ENCODE measurements around the gene TNNT1. TPM values are rescaled to one million over a fixed set of nuclear protein-coding genes. Genes with fewer than 3 reads are reported as not detected.

Gene TNNT1
- total and polyA plus RNA-seq, 2 experiments from 2014 or later = 11.5 to 32.1 TPM

GRCh38 chr19:55146705-55147273 is 2.2 kb downstream of the TNNT1 start:
- H3K4me3 ChIP-seq = no peak overlapping the region
- TF ChIP-seq EZH2 (IDR thresholded peaks at IDR 0.05; ENCODE audit: borderline replicate concordance) = no peak
- TF ChIP-seq CTCF (IDR thresholded peaks at IDR 0.05; ENCODE audit: poor library complexity) = no peak
- no peak for TF ChIP-seq EZH2phosphoT487 (IDR thresholded peaks at IDR 0.05; ENCODE audit: low read depth, severe bottlenecking, unreplicated experiment)

GRCh38 chr19:55146078-55146704 is 2.8 kb downstream of the TNNT1 start:
- Histone ChIP-seq H4K20me1 (ENCODE audit: insufficient read depth, poor library complexity, severe bottlenecking) (no peaks in the 10 kb centered on the region), H3K9me3 (ENCODE audit: low read depth) (no peaks in the 10 kb centered on the region), H3K4me3 (no peak overlapping the region), H3K79me2 (no peaks in the 10 kb centered on the region), H3K27ac (no peak overlapping the region), H3K4me1 (ENCODE audit: insufficient read depth) (no peaks in the 10 kb centered on the region), H3K9me2 (replicated peaks; ENCODE audit: insufficient read depth) (no peaks in the 10 kb centered on the region), H3K27me3 (peaks cover 65% of the 10 kb centered on the region), H3K36me3 (replicated peaks; ENCODE audit: insufficient read depth, low read depth) (no peaks in the 10 kb centered on the region), H3K4me2 (peak overlapping the region; percentile 73), H2AFZ (no peak overlapping the region)
- 12% methylated on average over 6 of the region's 41 CpGs for WGBS (ENCODE audit: low lambda C conversion rate, missing lambda C conversion rate)
- DNase-seq (ENCODE audit: low spot score) = no peak
- no peak for TF ChIP-seq EZH2 (IDR thresholded peaks at IDR 0.05; ENCODE audit: borderline replicate concordance)
- TF ChIP-seq EZH2phosphoT487 (IDR thresholded peaks at IDR 0.05; ENCODE audit: low read depth, severe bottlenecking, unreplicated experiment) = peak; percentile 48
- TF ChIP-seq CTCF (IDR thresholded peaks at IDR 0.05; ENCODE audit: poor library complexity) = peak; percentile 57

More at GRCh38 chr19:55146705-55147273, 2.2 kb downstream of the TNNT1 start:
- H3K4me2 ChIP-seq = peak overlapping the region; percentile 73
- no peaks in the 10 kb centered on the region for H3K9me3 ChIP-seq (ENCODE audit: low read depth)
- no peaks in the 10 kb centered on the region for H3K4me1 ChIP-seq (ENCODE audit: insufficient read depth)
- DNase-seq (ENCODE audit: low spot score) = peak; percentile 44
- H2AFZ ChIP-seq = no peak overlapping the region
- H3K27ac ChIP-seq = no peak overlapping the region
- no peaks in the 10 kb centered on the region for H3K36me3 ChIP-seq (replicated peaks; ENCODE audit: insufficient read depth, low read depth)
- no peaks in the 10 kb centered on the region for H4K20me1 ChIP-seq (ENCODE audit: insufficient read depth, poor library complexity, severe bottlenecking)
- H3K79me2 ChIP-seq = no peaks in the 10 kb centered on the region
- no peaks in the 10 kb centered on the region for H3K9me2 ChIP-seq (replicated peaks; ENCODE audit: insufficient read depth)
- H3K27me3 ChIP-seq = peaks cover 62% of the 10 kb centered on the region
- WGBS (ENCODE audit: low lambda C conversion rate, missing lambda C conversion rate) = 4% methylated on average over 8 of the region's 27 CpGs

- DNase-seq (ENCODE audit: low spot score) = no peak
- 54% methylated on average over 2 of the region's 3 CpGs for WGBS (ENCODE audit: low lambda C conversion rate, missing lambda C conversion rate)
- H3K36me3 ChIP-seq (replicated peaks; ENCODE audit: insufficient read depth, low read depth) = no peaks in the 10 kb centered on the region
- H2AFZ ChIP-seq = no peak overlapping the region
- no peak overlapping the region for H3K27ac ChIP-seq
- no peaks in the 10 kb centered on the region for H3K79me2 ChIP-seq
- no peaks in the 10 kb centered on the region for H3K9me2 ChIP-seq (replicated peaks; ENCODE audit: insufficient read depth)
- no peaks in the 10 kb centered on the region for H4K20me1 ChIP-seq (ENCODE audit: insufficient read depth, poor library complexity, severe bottlenecking)
- no peak overlapping the region for H3K4me3 ChIP-seq
- H3K4me2 ChIP-seq = no peak overlapping the region
- H3K27me3 ChIP-seq = peaks cover 62% of the 10 kb centered on the region
- TF ChIP-seq CTCF (IDR thresholded peaks at IDR 0.05; ENCODE audit: poor library complexity) = no peak
- TF ChIP-seq EZH2 (IDR thresholded peaks at IDR 0.05; ENCODE audit: borderline replicate concordance) = no peak
- no peak for TF ChIP-seq EZH2phosphoT487 (IDR thresholded peaks at IDR 0.05; ENCODE audit: low read depth, severe bottlenecking, unreplicated experiment)
- no peaks in the 10 kb centered on the region for H3K9me3 ChIP-seq (ENCODE audit: low read depth)
- H3K4me1 ChIP-seq (ENCODE audit: insufficient read depth) = no peaks in the 10 kb centered on the region
Measured at GRCh38 chr19:55145232-55145631, 3.8 kb downstream of the TNNT1 start.
